NCI-H1417 treated with DMSO at 0.1 percent for 48 hours (cell line): ENCODE results near the gene MEA1.
"Not testable (repeated sequence)": the region's sequence is repeated elsewhere in the genome, so short reads cannot be mapped to it uniquely, and the experiment has no call there.

Experiments used
- DNase-seq: peaks from one replicate; lab custom pipeline; 2025; lab: John Stamatoyannopoulos, UW

Gene MEA1

GRCh38 chr6:43013843-43014433 is at the start of gene MEA1, which contains the start of gene KLHDC3:
MEA1 (minus strand) TSS chr6:43013946; CDS start chr6:43013813, 133 bp downstream.
KLHDC3 (plus strand) TSS chr6:43014249; CDS start chr6:43017193, 2,944 bp downstream.
- DNase-seq, result peak; percentile 98

- DNase-seq, result no peak
Measured at GRCh38 chr6:43062818-43063217, 49.1 kb upstream of the MEA1 start.

GRCh38 chr6:43061861-43062260 is 48.1 kb upstream of the MEA1 start:
- DNase-seq, result no peak

- DNase-seq, result no peak
Measured at GRCh38 chr6:43060755-43061633, 47.2 kb upstream of the MEA1 start.

- no peak for DNase-seq
Measured at GRCh38 chr6:43060034-43060754, 46.4 kb upstream of the MEA1 start.

- DNase-seq, result peak; percentile 91
Measured at GRCh38 chr6:43059168-43060033, 45.7 kb upstream of the MEA1 start, which contains the start of the genes KLC4 and MRPL2. KLC4 (plus strand) TSS chr6:43059631; CDS start chr6:43061336, 1,705 bp downstream. MRPL2 (minus strand) TSS chr6:43059434; CDS start chr6:43059381, 53 bp downstream.

- DNase-seq, result no peak
Measured at GRCh38 chr6:43058531-43058930, 44.8 kb upstream of the MEA1 start.

GRCh38 chr6:43055966-43056365 is 42.2 kb upstream of the MEA1 start:
- no peak for DNase-seq

GRCh38 chr6:43054206-43054943 is 40.6 kb upstream of the MEA1 start:
- no peak for DNase-seq

- DNase-seq, result peak; percentile 44
Measured at GRCh38 chr6:43053545-43054205, 39.9 kb upstream of the MEA1 start, which contains the start of gene CUL7. CUL7 (minus strand) TSS chr6:43053851; CDS start chr6:43052788, 1,063 bp downstream.

GRCh38 chr6:43052842-43053544 is 39.2 kb upstream of the MEA1 start:
- DNase-seq, result no peak

GRCh38 chr6:43052225-43052841 is 38.6 kb upstream of the MEA1 start:
- no peak for DNase-seq

- DNase-seq, result no peak
Measured at GRCh38 chr6:43050981-43051380, 37.2 kb upstream of the MEA1 start.

- DNase-seq, result no peak
Measured at GRCh38 chr6:43047998-43048397, 34.3 kb upstream of the MEA1 start.

GRCh38 chr6:43045371-43045930 is 31.7 kb upstream of the MEA1 start:
- no peak for DNase-seq

- DNase-seq, result no peak
Measured at GRCh38 chr6:43043310-43043709, 29.6 kb upstream of the MEA1 start.

- DNase-seq, result not testable (repeated sequence)
Measured at GRCh38 chr6:43041475-43041874, 27.7 kb upstream of the MEA1 start.

- DNase-seq, result no peak
Measured at GRCh38 chr6:43040542-43041257, 27.0 kb upstream of the MEA1 start.
